ENCODE measurements around the gene AP4S1.

DNA sequence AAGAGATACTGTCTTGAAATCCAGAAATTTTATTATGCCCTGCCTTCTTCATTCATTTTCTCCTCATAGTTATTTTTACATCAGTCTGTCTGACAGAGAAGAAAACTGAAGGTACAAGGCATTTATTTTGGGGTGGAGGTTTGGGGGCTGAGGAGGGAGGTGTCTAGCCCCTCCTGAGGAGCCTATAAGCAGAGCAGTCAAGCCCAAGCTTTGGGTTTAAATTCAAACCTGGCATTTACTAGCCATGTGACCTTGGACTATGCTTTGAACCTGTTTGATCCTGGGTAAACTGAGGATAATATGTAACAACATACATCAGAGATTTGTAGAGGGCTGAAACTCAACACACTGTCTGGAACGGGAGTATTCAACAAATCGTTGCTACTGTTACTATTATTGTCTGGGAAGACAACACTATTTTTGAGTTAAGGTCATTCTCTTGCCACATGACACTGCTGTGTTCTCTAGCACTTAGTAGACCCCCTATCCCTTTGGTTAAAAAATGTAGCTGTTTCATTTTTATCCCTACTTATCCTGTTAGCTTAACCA lies 66.8 kb downstream of the AP4S1 start:
- TF ChIP-seq SUZ12 (IDR thresholded peaks at IDR 0.05; ENCODE audit: extremely low read depth, insufficient read depth, insufficient read length) (no peak), YY1 (IDR thresholded peaks at IDR 0.05; ENCODE audit: insufficient read depth, insufficient read length) (no peak), ZNF274 (IDR thresholded peaks at IDR 0.05; ENCODE audit: low read depth, low read length) (no peak)

Data from NT2/D1 (cell line).